Lower leg skin (tissue), 4 donors: ENCODE measurements around the gene ZDHHC12. TPM values are rescaled to one million over a fixed set of nuclear protein-coding genes. Genes with fewer than 3 reads are reported as not detected.
"Not testable (repeated sequence)": the region's sequence is repeated elsewhere in the genome, so short reads cannot be mapped to it uniquely, and the experiment has no call there.

ENCODE experiments used
- DNase-seq, 2 donors: peaks; one replicate each; pipeline ENCODE4 v3.0.0-alpha.2; 2019; ENCODE audit warnings: low spot score in 2 of 2
- H3K4me3 ChIP-seq: fragments of 200-600 bp; sonication (generic); 2 replicates; pipeline ENCODE4 v1.5.1; 2017; ENCODE audit warnings: mild to moderate bottlenecking, low read depth; ENCODE audit not compliant: poor library complexity, severe bottlenecking
- POLR2A ChIP-seq, 2 donors: fragments of 450-650 bp; IDR thresholded peaks; one replicate each; pipeline ENCODE4 v1.6.1; 2016 to 2017; ENCODE audit warnings: antibody characterized with exemption in 2 of 2, mild to moderate bottlenecking in 1 of 2, moderate library complexity in 1 of 2
- WGBS, 2 donors: methylation state at CpG; one replicate each; pipeline ENCODE4 v1.1.5; 2018; 5-methylcytosine and 5-hydroxymethylcytosine counted together
- intact Hi-C: fragments of 100-400 bp; cut with DNase I; formaldehyde crosslinking; loops from one replicate; pipeline ENCODE4 v1.15.0; 2023; ENCODE audit warnings: low total_unique reads
- total RNA-seq, 4 donors: library from RNA; depleted of rRNA; stranded (reverse); fragments of >200 nt; gene quantifications; one replicate each; pipeline ENCODE4 v1.1.0, GENCODE V29; 2016
- TF ChIP-seq, protein P1 (sequence below), 3 donors: fragments of 450-650 bp; IDR thresholded peaks; one replicate each; pipeline ENCODE4 v1.5.1; 2016; ENCODE audit warnings: antibody characterized with exemption in 3 of 3, mild to moderate bottlenecking in 3 of 3, moderate library complexity in 2 of 3

The ZDHHC12 gene
- total RNA-seq, 4 donors from 2014 or later: 68.3 to 95.7 (median 84.1) TPM

DNA sequence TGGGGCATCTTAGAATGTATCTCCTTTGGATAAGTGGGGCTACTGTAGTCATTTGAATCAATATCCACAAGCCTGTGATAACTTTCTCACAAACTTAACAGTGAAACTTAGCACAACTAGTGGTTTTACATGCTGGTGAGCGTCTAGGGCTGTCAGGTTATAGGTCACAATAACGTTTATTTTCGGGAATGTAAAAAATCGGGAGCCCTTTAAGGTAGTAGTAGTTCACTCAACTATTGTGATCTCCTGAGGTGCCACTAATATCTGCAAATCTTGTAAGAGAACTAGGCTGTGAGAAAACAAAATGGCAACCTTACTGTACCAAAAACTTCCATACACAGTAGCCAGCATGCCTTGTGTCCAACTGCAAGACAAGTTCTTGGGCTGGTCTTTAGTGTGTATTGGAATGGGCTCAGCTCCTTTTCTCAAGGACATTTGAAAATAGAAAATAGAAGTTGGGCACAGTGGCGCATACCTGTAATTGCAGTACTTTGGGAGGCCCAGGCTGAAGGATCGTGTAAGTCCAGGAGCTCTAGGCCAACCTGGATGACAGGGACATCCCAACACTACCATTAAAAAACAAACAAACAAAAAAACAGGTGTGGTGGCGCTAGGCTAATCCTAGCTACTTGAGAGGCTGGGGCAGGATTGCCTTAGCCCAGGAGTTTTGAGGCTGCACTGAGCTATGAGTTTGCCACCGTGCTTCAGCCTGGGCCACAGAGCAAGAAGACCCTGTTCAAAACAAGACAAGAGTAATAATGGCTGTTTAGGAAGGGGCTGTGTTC lies 26.8 kb downstream of the ZDHHC12 start:
- intact Hi-C loops: no loop called here
- TF ChIP-seq, protein P1, sequence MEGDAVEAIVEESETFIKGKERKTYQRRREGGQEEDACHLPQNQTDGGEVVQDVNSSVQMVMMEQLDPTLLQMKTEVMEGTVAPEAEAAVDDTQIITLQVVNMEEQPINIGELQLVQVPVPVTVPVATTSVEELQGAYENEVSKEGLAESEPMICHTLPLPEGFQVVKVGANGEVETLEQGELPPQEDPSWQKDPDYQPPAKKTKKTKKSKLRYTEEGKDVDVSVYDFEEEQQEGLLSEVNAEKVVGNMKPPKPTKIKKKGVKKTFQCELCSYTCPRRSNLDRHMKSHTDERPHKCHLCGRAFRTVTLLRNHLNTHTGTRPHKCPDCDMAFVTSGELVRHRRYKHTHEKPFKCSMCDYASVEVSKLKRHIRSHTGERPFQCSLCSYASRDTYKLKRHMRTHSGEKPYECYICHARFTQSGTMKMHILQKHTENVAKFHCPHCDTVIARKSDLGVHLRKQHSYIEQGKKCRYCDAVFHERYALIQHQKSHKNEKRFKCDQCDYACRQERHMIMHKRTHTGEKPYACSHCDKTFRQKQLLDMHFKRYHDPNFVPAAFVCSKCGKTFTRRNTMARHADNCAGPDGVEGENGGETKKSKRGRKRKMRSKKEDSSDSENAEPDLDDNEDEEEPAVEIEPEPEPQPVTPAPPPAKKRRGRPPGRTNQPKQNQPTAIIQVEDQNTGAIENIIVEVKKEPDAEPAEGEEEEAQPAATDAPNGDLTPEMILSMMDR (IDR thresholded peaks at IDR 0.05): no peak
- TF ChIP-seq POLR2A (IDR thresholded peaks at IDR 0.05): no peak
- no peak overlapping the region for H3K4me3 ChIP-seq
- no peak for DNase-seq
- 79 to 80% methylated on average over 8 of the region's 8 CpGs for WGBS, 2 donors

DNA sequence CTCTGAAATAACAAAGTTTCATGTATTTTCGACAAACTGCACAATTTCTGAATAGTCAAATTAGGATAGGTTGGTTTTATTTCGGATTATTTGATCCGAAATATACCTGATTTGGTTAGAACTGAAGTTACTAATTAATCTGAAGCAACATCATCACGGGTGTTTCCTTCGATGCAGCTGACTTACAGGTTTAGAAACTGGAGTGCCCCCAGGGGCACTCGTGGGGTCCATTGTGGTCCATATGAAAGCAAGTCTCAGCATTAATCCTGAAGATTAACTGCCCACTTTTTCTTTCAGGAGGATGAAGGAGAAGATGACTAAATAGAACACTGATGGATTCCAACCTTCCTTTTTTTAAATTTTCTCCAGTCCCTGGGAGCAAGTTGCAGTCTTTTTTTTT lies 29.6 kb downstream of the ZDHHC12 start:
- DNase-seq: no peak
- TF ChIP-seq, protein P1 (IDR thresholded peaks at IDR 0.05): no peak
- TF ChIP-seq POLR2A (IDR thresholded peaks at IDR 0.05): no peak
- no peak overlapping the region for H3K4me3 ChIP-seq
- intact Hi-C loops: no loop called here
- WGBS, 2 donors: 70 to 73% methylated on average over 6 of the region's 6 CpGs

- 84 to 87% methylated on average over 3 of the region's 3 CpGs for WGBS, 2 donors
- H3K4me3 ChIP-seq, intact Hi-C loops, DNase-seq: not testable (repeated sequence)
These were observed 30.2 kb downstream of the ZDHHC12 start for GRCh38 chr9:128693738-128694137.

- intact Hi-C loops: no loop called here
- TF ChIP-seq, protein P1 (IDR thresholded peaks at IDR 0.05): no peak
- no peak for TF ChIP-seq POLR2A (IDR thresholded peaks at IDR 0.05)
- no peak for DNase-seq
- WGBS, 2 donors: 9 to 11% methylated on average over 5 of the region's 5 CpGs
- H3K4me3 ChIP-seq: peak overlapping the region; percentile 70
These were observed 33.3 kb downstream of the ZDHHC12 start for GRCh38 chr9:128690684-128691034.

DNA sequence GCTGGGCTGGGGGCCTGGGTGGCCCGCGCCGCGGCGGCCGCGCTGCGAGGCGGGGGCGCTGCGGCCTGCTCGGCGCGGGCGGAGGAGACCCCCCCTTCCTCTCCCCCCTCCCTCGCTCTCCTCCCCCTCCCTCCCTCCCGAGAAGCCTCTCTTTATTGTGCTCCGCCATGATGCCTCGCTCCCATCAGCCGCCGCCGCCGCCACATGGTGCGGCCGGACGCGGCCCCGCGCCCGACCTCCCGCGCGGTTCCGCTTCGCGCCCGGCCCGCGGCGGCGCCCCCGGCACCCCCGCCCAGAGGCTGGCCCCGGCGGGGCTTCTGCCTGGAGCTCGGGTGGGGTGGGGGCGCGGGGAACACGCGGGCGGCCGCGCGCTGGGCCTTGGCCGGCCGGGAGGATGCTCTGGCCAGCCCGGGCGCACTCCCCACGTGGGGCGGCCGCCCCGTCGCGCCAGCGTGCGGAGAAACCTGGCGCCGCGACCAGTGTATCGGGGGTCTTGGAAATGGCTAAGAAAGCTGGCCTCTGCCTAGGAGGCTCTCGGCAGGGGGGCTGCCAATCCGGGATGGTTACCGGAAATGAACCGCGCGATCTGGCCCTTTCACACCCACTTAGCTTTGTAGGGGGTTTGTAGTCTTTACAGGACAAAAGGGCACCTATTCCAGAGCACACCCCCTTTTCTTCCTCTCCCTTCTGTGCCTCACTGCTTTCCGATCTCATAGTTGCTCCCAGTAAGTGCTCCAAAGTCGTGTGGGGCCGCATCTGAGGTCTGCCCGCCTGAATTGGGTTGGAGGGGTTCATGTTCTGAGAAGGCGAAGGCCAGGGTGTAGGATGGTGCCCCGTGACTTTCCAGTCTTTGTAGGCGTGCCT lies 33.9 kb downstream of the ZDHHC12 start:
- TF ChIP-seq, protein P1 (IDR thresholded peaks at IDR 0.05): no peak
- TF ChIP-seq POLR2A (IDR thresholded peaks at IDR 0.05): no peak
- 0 to 2% methylated on average over 34 to 43 of the region's 83 CpGs for WGBS, 2 donors
- DNase-seq: no peak
- H3K4me3 ChIP-seq: peak overlapping the region; percentile 70
- intact Hi-C loops: no loop called here

GRCh38 chr9:128689293-128689774 lies 34.6 kb downstream of the ZDHHC12 start:
- WGBS, 2 donors: 0 to 1% methylated on average over 27 of the region's 80 CpGs
- peak in 1 of 2 donors; percentile 91 for DNase-seq
- peak overlapping the region; percentile 64 for H3K4me3 ChIP-seq
- intact Hi-C loops: no loop called here
- no peak for TF ChIP-seq POLR2A (IDR thresholded peaks at IDR 0.05)
- TF ChIP-seq, protein P1 (IDR thresholded peaks at IDR 0.05): no peak
